Ovary (tissue), 9 donors: ENCODE results near the gene APBA1. TPM values are rescaled to one million over a fixed set of nuclear protein-coding genes. Genes with fewer than 3 reads are reported as not detected.

Source experiments
- DNase-seq, 5 donors: peaks; one replicate each; pipeline ENCODE4 v3.0.0-alpha.2; 2019 to 2020
- H3K27ac ChIP-seq, 2 donors: fragments of 200-600 bp; one replicate each; pipeline versions ENCODE4 v1.5.1 to v1.8.0; 2019 to 2022
- H3K27me3 ChIP-seq: fragments of 200-600 bp; one replicate; pipeline ENCODE4 v1.8.0; 2022
- H3K36me3 ChIP-seq: fragments of 200-600 bp; sonication (generic); one replicate; pipeline ENCODE4 v1.5.1; 2019
- H3K4me1 ChIP-seq: one replicate; pipeline ENCODE4 v1.8.1; 2013; ENCODE audit warnings: mild to moderate bottlenecking, moderate library complexity; ENCODE audit not compliant: insufficient read depth
- H3K4me3 ChIP-seq: fragments of 200-600 bp; sonication (generic); one replicate; pipeline ENCODE4 v1.5.1; 2017
- H3K9me3 ChIP-seq, 2 donors: fragments of 200-600 bp in 1 of 2; sonication (generic) in 1 of 2; one replicate each; pipeline versions ENCODE4 v1.5.1 to v1.8.1; 2013 to 2019; ENCODE audit warnings: mild to moderate bottlenecking in 1 of 2, moderate library complexity in 1 of 2
- EP300 ChIP-seq: sonication (generic); formaldehyde crosslinking; IDR thresholded peaks from one replicate; pipeline ENCODE4 v1.6.1; 2017; ENCODE audit warnings: antibody characterized with exemption
- POLR2A ChIP-seq: fragments of 450-650 bp; IDR thresholded peaks from one replicate; pipeline ENCODE4 v1.6.1; 2017; ENCODE audit warnings: antibody characterized with exemption, mild to moderate bottlenecking, moderate library complexity
- WGBS, 3 donors: extraction: QIAGEN DNeasy Blood & Tissue Kit in 1 of 3; methylation state at CpG; one replicate each; pipeline versions ENCODE4 v1.1.5 to v1.1.7; 2013 to 2017; 5-methylcytosine and 5-hydroxymethylcytosine counted together
- intact Hi-C, 4 donors: fragments of 100-400 bp; cut with DNase I; formaldehyde crosslinking; loops; one replicate each; pipeline versions ENCODE4 v1.11.0 to v1.15.1; 2022 to 2023
- polyA plus RNA-seq, 2 donors: library from polyadenylated mRNA; stranded (reverse); fragments of 200-250 nt in 1 of 2; fragments of 350-450 nt in 1 of 2; fragmentation: Illumina TruSeq in 1 of 2; extraction: RNeasy Lipid Tissue Mini Kit (QIAGEN cat#74804) in 1 of 2; gene quantifications; one replicate each; pipeline ENCODE4 v1.2.3, GENCODE V29; 2013 to 2014
- total RNA-seq, 7 donors: library from RNA; depleted of rRNA in 2 of 7; stranded (reverse); fragments of >200 nt in 2 of 7; fragmentation: NEBNext Ultra II Directional in 3 of 7; extraction: Animal tissue kit (Norgen Biotek cat#: 25700) in 3 of 7; gene quantifications; one replicate each; pipeline versions ENCODE4 v1.1.0 to v1.2.4, GENCODE V29; 2016 to 2023
- TF ChIP-seq, protein P1 (sequence below), 3 donors: fragments of 450-650 bp in 2 of 3; fragments of 200-600 bp in 1 of 3; IDR thresholded peaks; one replicate each; pipeline versions ENCODE4 v1.5.1 to v1.8.0; 2016 to 2022; ENCODE audit warnings: antibody characterized with exemption in 3 of 3, mild to moderate bottlenecking in 1 of 3
- donor health status: DM: no; HTN: no; CAD: no; lungs with moderate emphysema.
- donor health status: DM: no; HTN: no; CAD: no.
- donor health status: Bipolar disorder and iron deficiency.
- donor health status: DM: yes; HTN: yes; CAD: no.
- donor health status: DM: no; HTN: no; CAD: no.
- donor health status: DM: yes; HTN: yes; CAD: no.

The APBA1 gene
- total and polyA plus RNA-seq, 9 donors: 2.8 to 17.6 (median 12.9) TPM

DNA sequence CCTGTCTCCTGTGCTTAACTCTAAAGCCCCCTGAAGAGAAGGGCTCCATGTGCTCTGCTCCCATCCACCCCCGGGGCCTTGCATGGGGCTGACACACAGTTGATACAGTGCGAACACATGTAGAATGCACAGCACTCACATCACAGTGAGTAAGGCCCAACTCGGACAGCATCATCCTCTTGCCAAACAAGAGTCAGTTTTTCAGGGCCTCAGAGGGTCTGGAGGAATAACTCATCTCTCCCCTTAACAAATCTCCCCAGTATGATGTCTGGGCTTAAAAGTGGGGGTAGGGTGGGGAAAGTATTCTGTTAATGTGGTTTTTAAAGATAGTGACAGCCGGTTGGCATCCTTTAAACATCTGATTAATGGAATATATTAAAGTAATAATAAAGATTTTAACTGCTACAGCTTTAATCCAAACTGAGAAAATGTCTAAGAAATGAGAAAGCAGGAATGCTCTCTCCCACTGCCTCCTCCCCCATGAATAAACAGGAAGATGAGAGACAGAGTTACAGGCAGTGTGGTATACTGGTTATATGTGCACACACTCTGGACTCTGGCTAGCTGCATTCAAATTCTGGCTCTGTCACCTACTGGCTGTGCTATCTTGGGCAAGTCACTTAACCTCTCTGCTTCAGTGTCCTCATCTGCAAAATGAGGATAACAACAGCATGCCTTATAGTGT is 22.5 kb downstream of the APBA1 start:
- Histone ChIP-seq H3K27me3 (no peaks in the 10 kb centered on the region), H3K4me3 (no peak overlapping the region), H3K27ac (no peak overlapping the region), H3K36me3 (no peaks in the 10 kb centered on the region), H3K9me3 (no peaks in the 10 kb centered on the region), H3K4me1 (peaks cover 3% of the 10 kb centered on the region)
- 23 to 35% (median 25%) methylated on average over 4 of the region's 4 CpGs for WGBS, 3 donors
- no peak for DNase-seq
- TF ChIP-seq, protein P1, sequence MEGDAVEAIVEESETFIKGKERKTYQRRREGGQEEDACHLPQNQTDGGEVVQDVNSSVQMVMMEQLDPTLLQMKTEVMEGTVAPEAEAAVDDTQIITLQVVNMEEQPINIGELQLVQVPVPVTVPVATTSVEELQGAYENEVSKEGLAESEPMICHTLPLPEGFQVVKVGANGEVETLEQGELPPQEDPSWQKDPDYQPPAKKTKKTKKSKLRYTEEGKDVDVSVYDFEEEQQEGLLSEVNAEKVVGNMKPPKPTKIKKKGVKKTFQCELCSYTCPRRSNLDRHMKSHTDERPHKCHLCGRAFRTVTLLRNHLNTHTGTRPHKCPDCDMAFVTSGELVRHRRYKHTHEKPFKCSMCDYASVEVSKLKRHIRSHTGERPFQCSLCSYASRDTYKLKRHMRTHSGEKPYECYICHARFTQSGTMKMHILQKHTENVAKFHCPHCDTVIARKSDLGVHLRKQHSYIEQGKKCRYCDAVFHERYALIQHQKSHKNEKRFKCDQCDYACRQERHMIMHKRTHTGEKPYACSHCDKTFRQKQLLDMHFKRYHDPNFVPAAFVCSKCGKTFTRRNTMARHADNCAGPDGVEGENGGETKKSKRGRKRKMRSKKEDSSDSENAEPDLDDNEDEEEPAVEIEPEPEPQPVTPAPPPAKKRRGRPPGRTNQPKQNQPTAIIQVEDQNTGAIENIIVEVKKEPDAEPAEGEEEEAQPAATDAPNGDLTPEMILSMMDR (IDR thresholded peaks at IDR 0.05): no peak
- TF ChIP-seq EP300 (no peak), POLR2A (no peak)
- intact Hi-C loops: no loop called here

DNA sequence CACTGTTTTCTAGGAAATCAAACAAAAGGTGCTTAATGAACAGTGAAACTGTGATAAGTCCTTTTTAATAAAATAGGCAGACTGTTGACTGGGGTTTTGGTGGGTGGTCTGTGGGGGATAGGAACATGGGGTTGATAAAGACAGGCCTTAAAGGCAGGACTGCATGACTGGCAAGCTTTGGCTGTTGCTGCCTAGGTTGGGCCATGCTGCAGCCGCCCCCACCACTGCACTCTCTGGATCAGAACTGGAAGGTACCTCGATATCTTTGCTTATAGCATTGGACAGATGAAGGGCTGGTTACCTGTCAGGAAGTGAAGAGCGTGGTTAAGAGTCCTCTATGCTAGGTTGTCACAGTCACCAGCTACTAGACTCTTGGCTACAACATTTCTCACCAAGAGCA is 24.4 kb downstream of the APBA1 start:
- H3K36me3 ChIP-seq: no peaks in the 10 kb centered on the region
- no peak for TF ChIP-seq POLR2A
- no peak for TF ChIP-seq EP300
- TF ChIP-seq, protein P1 (IDR thresholded peaks at IDR 0.05): no peak
- no peak overlapping the region for H3K4me3 ChIP-seq
- DNase-seq: no peak
- H3K9me3 ChIP-seq: no peaks in the 10 kb centered on the region
- WGBS, 3 donors: 93 to 97% (median 95%) methylated on average over 3 of the region's 3 CpGs
- peaks cover 3% of the 10 kb centered on the region for H3K4me1 ChIP-seq
- no peaks in the 10 kb centered on the region for H3K27me3 ChIP-seq
- H3K27ac ChIP-seq: no peak overlapping the region
- intact Hi-C loops: no loop called here

DNA sequence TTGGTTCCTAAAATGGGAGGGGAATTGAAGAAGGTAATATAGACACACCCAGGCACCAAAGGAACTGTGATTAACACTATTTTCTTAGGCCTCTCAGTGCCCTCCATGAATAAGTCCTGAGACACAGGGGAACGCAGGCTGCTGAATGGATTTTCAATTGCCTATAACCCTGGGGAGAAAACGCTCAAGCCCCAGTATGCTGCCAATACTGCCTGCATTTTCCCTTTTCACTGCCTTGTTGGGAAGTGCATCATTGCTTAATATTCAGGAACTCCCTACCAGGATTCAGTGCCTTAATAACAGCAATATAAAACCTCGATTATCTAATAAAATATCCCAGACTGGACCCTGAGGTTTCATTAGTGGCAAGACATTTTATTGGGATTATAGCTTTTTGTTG is 25.4 kb downstream of the APBA1 start:
- H3K36me3 ChIP-seq: no peaks in the 10 kb centered on the region
- intact Hi-C loops: no loop called here

DNA sequence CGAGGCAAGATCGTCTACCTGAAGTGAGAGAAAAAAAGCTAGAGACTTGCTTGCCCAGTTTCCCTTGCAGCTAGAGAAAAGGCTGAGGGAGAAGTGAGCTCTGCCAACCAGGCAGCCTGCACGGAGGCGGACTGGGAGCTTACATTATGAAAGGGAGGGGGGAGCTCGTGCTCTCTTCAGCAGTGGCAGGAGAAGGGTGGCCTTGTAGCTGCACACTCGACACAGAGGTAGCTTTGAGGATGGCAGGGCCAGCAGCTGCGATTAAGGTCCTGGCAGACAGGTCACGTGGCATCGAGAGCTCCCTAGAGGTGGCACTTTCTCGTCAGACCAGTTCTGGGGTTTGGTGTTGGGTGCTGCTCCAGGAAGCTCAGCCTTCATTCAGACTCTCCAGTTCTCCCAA is 26.7 kb downstream of the APBA1 start:
- TF ChIP-seq, protein P1 (IDR thresholded peaks at IDR 0.05): no peak
- TF ChIP-seq POLR2A: no peak
- no peak for TF ChIP-seq EP300
- no peak for DNase-seq
- no peaks in the 10 kb centered on the region for H3K9me3 ChIP-seq
- intact Hi-C loops: no loop called here
- H3K36me3 ChIP-seq: no peaks in the 10 kb centered on the region
- H3K4me3 ChIP-seq: no peak overlapping the region
- no peaks in the 10 kb centered on the region for H3K27me3 ChIP-seq
- H3K4me1 ChIP-seq: peaks cover 3% of the 10 kb centered on the region
- H3K27ac ChIP-seq: no peak overlapping the region
- 90% methylated on average over 10 of the region's 10 CpGs for WGBS, 3 donors

More for the DNA sequence above, 25.4 kb downstream of the APBA1 start:
- Histone ChIP-seq H3K27me3 (no peaks in the 10 kb centered on the region), H3K9me3 (no peaks in the 10 kb centered on the region), H3K27ac (no peak overlapping the region), H3K4me3 (no peak overlapping the region), H3K4me1 (peaks cover 3% of the 10 kb centered on the region)
- TF ChIP-seq, protein P1 (IDR thresholded peaks at IDR 0.05): no peak
- TF ChIP-seq POLR2A: no peak
- no peak for TF ChIP-seq EP300
- 52 to 60% (median 55%) methylated on average over 3 of the region's 3 CpGs for WGBS, 3 donors
- DNase-seq: no peak
